Measurements from ENCODE around the gene TCF4.

The TCF4 gene

GRCh38 chr18:55232506-55232905 is 355.5 kb downstream of the TCF4 start:
- Histone ChIP-seq H3K27ac (ENCODE audit: low read depth, low read length) (no peak overlapping the region), H3K9me2 (replicated peaks; ENCODE audit: control insufficient read depth, low read length) (no peaks in the 10 kb centered on the region), H3K36me3 (ENCODE audit: control insufficient read depth, low read length) (peaks cover 78% of the 10 kb centered on the region), H3K4me1 (ENCODE audit: control insufficient read depth, low read length) (peaks cover 4% of the 10 kb centered on the region), H3K79me2 (ENCODE audit: control insufficient read depth, low read length) (0 out of 2 replicates have a peak, but pooled peaks cover 2% of the 10 kb centered on the region), H3K4me2 (ENCODE audit: low read length) (no peak overlapping the region), H3K27me3 (ENCODE audit: control insufficient read depth, low read length) (no peaks in the 10 kb centered on the region), H4K20me1 (ENCODE audit: control insufficient read depth, insufficient read depth, low read depth, low read length) (0 out of 2 replicates have a peak, but pooled peaks cover 4% of the 10 kb centered on the region), H3K4me3 (ENCODE audit: low read length) (no peak overlapping the region), H3F3A (ENCODE audit: control insufficient read depth, insufficient read depth) (peaks cover 7% of the 10 kb centered on the region; the same call in 1 of the 2 replicates), H3K9me3 (ENCODE audit: control insufficient read depth, insufficient read depth, low read length) (no peaks in the 10 kb centered on the region)
- no peak for TF ChIP-seq EZH2phosphoT487 (IDR thresholded peaks at IDR 0.05; ENCODE audit: borderline replicate concordance, low read length)
- TF ChIP-seq CTCF (IDR thresholded peaks at IDR 0.05; ENCODE audit: low read depth, low read length, poor library complexity, severe bottlenecking): no peak

GRCh38 chr18:55229682-55230081 is 358.3 kb downstream of the TCF4 start:
- Histone ChIP-seq H3K27me3 (ENCODE audit: control insufficient read depth, low read length) (no peaks in the 10 kb centered on the region), H3F3A (ENCODE audit: control insufficient read depth, insufficient read depth) (no peaks in the 10 kb centered on the region), H3K9me3 (ENCODE audit: control insufficient read depth, insufficient read depth, low read length) (no peaks in the 10 kb centered on the region), H3K4me3 (ENCODE audit: low read length) (no peak overlapping the region), H3K36me3 (ENCODE audit: control insufficient read depth, low read length) (peaks cover 92% of the 10 kb centered on the region), H3K9me2 (replicated peaks; ENCODE audit: control insufficient read depth, low read length) (no peaks in the 10 kb centered on the region), H4K20me1 (ENCODE audit: control insufficient read depth, insufficient read depth, low read depth, low read length) (0 out of 2 replicates have a peak, but pooled peaks cover 4% of the 10 kb centered on the region), H3K4me2 (ENCODE audit: low read length) (no peak overlapping the region), H3K4me1 (ENCODE audit: control insufficient read depth, low read length) (peaks cover under 1% of the 10 kb centered on the region), H3K27ac (ENCODE audit: low read depth, low read length) (no peak overlapping the region), H3K79me2 (ENCODE audit: control insufficient read depth, low read length) (0 out of 2 replicates have a peak, but pooled peaks cover 2% of the 10 kb centered on the region)
- TF ChIP-seq CTCF (IDR thresholded peaks at IDR 0.05; ENCODE audit: low read depth, low read length, poor library complexity, severe bottlenecking): no peak
- TF ChIP-seq EZH2phosphoT487 (IDR thresholded peaks at IDR 0.05; ENCODE audit: borderline replicate concordance, low read length): no peak

DNA sequence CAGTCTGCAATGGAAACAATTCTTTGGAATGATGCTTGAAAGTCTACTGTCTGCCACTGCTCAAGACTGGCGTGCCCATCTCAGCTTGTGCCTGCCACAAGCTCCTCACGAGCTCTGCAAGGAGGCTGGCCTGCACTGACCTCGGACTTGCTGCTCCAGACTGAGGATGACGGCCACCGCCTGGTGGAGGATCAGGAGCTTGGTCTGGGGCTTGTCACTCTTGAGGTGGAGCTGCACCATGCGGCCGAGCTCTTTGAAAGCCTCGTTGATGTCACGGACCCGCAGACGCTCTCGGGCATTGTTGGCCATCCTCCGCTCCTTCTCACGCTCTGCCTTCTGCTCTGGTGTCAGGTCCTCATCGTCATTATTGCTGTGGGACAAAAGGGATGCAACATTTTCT is 359.3 kb downstream of the TCF4 start:
- Histone ChIP-seq H3F3A (ENCODE audit: control insufficient read depth, insufficient read depth) (no peaks in the 10 kb centered on the region), H3K27ac (ENCODE audit: low read depth, low read length) (no peak overlapping the region), H3K9me3 (ENCODE audit: control insufficient read depth, insufficient read depth, low read length) (no peaks in the 10 kb centered on the region), H3K4me3 (ENCODE audit: low read length) (no peak overlapping the region), H3K4me2 (ENCODE audit: low read length) (no peak overlapping the region), H3K4me1 (ENCODE audit: control insufficient read depth, low read length) (no peaks in the 10 kb centered on the region), H3K79me2 (ENCODE audit: control insufficient read depth, low read length) (no peaks in the 10 kb centered on the region), H3K36me3 (ENCODE audit: control insufficient read depth, low read length) (peaks cover 83% of the 10 kb centered on the region), H4K20me1 (ENCODE audit: control insufficient read depth, insufficient read depth, low read depth, low read length) (no peaks in the 10 kb centered on the region), H3K27me3 (ENCODE audit: control insufficient read depth, low read length) (no peaks in the 10 kb centered on the region), H3K9me2 (replicated peaks; ENCODE audit: control insufficient read depth, low read length) (no peaks in the 10 kb centered on the region)
- no peak for TF ChIP-seq CTCF (IDR thresholded peaks at IDR 0.05; ENCODE audit: low read depth, low read length, poor library complexity, severe bottlenecking)
- TF ChIP-seq EZH2phosphoT487 (IDR thresholded peaks at IDR 0.05; ENCODE audit: borderline replicate concordance, low read length): no peak

Measured in DOHH2 (cell line).